ENCODE results near the gene BCL2.

The BCL2 gene

GRCh38 chr18:63186520-63187222 lies 132.9 kb downstream of the BCL2 start:
- DNase-seq (ENCODE audit: low read depth in 3 of 3, low spot score in 1 of 3) = no peak

- DNase-seq (ENCODE audit: low read depth in 3 of 3, low spot score in 1 of 3) = no peak
These were observed 133.6 kb downstream of the BCL2 start for GRCh38 chr18:63185984-63186383.

- DNase-seq (ENCODE audit: low read depth in 3 of 3, low spot score in 1 of 3) = no peak
These were observed 135.4 kb downstream of the BCL2 start for GRCh38 chr18:63183952-63184770.

DNA sequence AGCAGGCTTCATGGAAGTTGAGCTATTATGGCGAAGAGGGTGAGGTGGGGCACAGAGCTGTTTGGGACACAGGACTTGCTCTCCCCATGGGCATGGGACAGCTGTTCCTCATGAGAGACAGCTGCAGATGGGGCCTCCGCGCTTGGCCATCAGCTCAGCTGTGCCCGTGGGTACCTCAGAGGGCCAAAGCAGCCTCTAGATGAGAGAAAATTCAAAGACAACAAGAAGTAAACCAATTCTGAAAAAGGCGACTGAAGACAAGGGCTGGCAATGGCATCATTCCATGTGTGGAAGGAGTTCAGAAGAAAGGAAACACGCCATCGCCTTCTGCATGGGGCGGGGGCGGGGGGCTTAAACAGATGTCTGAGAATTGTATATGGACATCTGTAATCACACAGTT lies 136.2 kb downstream of the BCL2 start:
- DNase-seq (ENCODE audit: low read depth in 3 of 3, low spot score in 1 of 3) = no peak

DNA sequence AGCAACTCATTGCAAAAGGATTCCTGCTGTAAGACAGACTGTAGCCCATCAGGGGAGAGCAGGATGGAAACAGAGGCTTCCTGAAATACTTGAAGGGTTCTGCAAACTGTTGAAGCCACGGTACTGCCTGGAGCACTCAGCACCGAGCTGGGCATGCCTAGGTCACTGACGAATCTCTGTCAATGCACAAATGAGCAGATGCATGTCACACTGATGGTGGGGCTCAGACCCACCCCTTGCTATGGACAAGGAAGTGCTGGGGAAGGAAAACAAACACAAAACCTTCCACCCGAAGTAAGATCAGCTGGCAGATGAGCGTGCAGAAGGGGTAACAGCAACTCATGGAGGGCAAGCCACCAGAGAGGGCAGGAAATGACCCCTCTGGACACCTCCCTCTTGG lies 136.7 kb downstream of the BCL2 start:
- DNase-seq (ENCODE audit: low read depth in 3 of 3, low spot score in 1 of 3) = no peak

DNA sequence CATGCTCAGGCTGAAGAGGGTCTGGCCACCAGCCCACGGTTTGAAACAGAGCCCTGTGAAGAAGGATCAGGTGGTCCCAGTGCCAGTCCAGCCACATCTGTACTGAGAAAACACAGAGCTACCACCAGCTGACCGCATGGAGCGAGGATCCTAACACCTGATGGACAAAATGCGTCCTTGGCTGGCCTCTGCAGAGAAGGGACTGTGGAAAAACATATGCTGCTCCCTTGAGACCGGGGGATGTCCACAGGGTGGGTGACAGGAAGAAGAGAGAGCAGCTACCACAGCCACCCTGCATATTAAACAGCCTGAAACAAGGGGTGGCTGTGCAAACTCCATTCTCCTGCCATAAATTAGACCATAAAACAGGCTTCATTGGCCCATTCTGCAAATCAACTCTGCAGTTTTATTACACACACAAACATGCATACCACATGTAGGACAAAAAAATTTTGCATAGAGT lies 137.2 kb downstream of the BCL2 start:
- DNase-seq (ENCODE audit: low read depth in 3 of 3, low spot score in 1 of 3) = no peak

GRCh38 chr18:63181706-63182309 lies 137.8 kb downstream of the BCL2 start:
- no peak for DNase-seq (ENCODE audit: low read depth in 3 of 3, low spot score in 1 of 3)

DNA sequence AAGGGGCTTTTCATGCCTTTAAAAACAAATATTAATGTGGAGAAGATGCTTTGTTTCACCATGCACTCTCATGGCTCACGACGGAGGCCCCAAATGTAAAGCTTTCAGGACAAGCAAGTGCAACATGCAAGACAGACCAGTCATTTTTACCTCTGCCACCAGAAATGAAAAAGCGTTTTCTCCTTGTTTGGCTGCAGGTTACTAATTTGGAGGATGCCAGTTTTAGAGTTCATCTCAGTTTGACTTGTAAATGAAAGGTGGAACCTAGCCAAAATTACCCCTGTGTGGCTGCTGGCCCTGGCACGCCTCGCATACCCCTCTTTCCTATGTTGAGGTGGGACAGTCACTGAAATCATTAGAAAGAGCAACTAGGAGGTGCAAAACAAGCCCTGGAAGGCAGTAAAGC lies 138.6 kb downstream of the BCL2 start:
- no peak for DNase-seq (ENCODE audit: low read depth in 3 of 3, low spot score in 1 of 3)

DNA sequence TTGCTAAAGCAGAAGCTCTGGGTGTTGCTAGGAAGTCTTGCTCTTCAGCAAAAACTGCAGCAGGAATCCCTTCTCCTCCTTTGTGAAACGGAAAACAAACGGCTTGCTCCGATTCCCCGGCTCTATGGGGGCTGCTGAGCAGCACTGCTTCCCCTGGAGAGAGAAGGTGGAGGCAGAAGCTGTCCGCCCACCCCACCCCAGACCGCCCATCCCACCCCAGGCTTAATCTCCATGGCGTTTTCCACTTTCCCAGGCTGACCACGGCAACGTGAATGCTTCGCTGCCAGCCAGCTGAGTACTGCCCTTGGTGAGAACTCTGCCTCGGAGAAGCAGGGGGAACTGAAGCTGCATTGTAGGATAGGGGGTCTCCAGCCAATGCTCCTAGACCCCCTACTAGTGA lies 139.2 kb downstream of the BCL2 start:
- no peak for DNase-seq (ENCODE audit: low read depth in 3 of 3, low spot score in 1 of 3)

- DNase-seq (ENCODE audit: low read depth in 3 of 3, low spot score in 1 of 3) = no peak
These were observed 140.1 kb downstream of the BCL2 start for GRCh38 chr18:63179422-63179821.

DNA sequence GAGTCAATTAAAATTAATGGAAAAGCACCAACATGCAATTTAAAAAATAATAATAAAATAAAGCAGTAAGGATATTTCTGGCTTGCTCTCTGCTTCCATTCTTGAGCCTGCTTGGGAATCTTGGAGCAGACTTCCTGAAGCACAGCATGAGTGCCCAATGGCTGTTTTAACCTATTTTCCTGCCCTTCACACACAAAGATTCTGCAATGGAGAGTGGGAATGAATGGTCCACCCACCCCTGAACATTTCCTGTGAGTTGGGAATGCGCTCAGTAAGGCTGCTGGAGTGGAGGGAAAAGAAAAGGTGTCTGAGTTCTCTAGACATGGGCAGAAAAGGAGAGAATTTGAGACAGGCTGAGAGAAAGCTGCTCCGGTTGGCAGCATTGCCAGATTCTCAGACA lies 140.6 kb downstream of the BCL2 start:
- DNase-seq (ENCODE audit: low read depth in 3 of 3, low spot score in 1 of 3) = no peak

- no peak for DNase-seq (ENCODE audit: low read depth in 3 of 3, low spot score in 1 of 3)
These were observed 141.4 kb downstream of the BCL2 start for GRCh38 chr18:63177919-63178821.

DNA sequence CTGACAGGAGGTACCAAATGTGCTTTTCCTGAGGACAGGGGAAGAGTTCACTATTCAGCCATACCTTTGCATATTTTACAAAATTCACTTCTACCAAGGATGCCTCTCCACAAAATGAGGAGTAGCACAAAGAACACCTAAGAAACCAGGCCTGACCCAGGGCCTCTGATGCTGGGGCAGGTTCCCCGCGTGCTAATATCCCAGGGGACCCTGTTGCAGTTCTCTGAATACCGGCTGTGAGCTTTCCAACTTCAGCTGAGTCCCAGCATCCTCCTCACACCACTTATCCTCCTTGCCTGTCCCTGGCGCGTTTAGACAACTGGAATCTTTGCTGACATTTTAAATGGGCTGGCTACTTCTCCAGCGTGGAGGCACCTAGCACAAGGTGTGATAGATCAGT lies 142.3 kb downstream of the BCL2 start:
- no peak for DNase-seq (ENCODE audit: low read depth in 3 of 3, low spot score in 1 of 3)

GRCh38 chr18:63175264-63175663 lies 144.3 kb downstream of the BCL2 start:
- DNase-seq (ENCODE audit: low read depth in 3 of 3, low spot score in 1 of 3) = no peak

GRCh38 chr18:63173983-63174382 lies 145.6 kb downstream of the BCL2 start:
- no peak for DNase-seq (ENCODE audit: low read depth in 3 of 3, low spot score in 1 of 3)

DNA sequence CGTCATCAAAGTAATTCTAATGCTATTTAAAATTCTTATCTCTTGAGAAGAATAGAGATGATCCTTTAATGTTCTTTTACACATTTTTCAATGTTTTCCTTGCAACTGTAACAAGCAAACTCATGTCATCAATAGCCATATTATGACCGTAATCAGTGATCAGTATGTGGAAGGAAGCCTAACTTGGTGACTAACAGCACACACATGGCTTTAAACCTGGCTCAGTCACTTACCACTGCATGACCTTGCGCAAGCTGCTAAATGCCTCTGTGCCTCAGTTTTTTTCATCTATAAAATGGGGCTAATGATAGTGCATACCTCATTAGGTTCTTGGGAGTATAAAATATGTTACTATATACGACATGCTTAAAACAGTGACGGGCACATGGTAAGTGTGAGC lies 149.7 kb downstream of the BCL2 start:
- no peak for DNase-seq (ENCODE audit: low read depth in 3 of 3, low spot score in 1 of 3)

- no peak for DNase-seq (ENCODE audit: low read depth in 3 of 3, low spot score in 1 of 3)
These were observed 151.3 kb downstream of the BCL2 start for GRCh38 chr18:63168287-63168686.

DNA sequence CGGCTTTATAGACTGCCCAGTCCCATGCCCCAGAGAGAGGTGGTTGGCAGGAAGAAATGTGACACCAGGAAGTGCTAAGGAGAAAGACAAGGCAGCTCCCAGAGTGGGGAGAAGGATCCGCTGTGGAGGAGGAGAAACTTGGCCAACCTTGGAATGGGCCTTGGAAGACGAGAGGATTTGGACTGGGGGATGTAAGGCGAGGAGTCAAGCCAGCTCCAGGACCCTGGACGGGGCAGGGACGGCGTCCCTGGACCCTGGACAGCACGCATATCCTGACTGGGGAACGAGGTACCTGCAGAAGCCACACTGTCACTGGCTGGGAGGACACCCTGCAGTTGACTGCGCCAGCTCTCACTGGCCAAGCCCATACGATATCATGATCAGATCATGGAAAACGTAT lies 153.4 kb downstream of the BCL2 start:
- DNase-seq (ENCODE audit: low read depth in 3 of 3, low spot score in 1 of 3) = no peak

- no peak for DNase-seq (ENCODE audit: low read depth in 3 of 3, low spot score in 1 of 3)
These were observed 155.2 kb downstream of the BCL2 start for GRCh38 chr18:63164396-63164795.

- DNase-seq (ENCODE audit: low read depth in 3 of 3, low spot score in 1 of 3) = no peak
These were observed 157.1 kb downstream of the BCL2 start for GRCh38 chr18:63162271-63163014.

Measured in stimulated activated CD4-positive, alpha-beta T cell treated with anti-CD3 and anti-CD28 coated beads, TNF-alpha, amount 100 ng/mL, for 1 hour (primary cell).